NT2/D1 (cell line): ENCODE measurements around the gene SLC6A7.

Experiments
- SUZ12 ChIP-seq: IDR thresholded peaks from 2 replicates; pipeline ENCODE4 v1.6.1; 2011; ENCODE audit not compliant: insufficient read length, insufficient read depth; ENCODE audit errors: extremely low read depth
- YY1 ChIP-seq: IDR thresholded peaks from 2 replicates; pipeline ENCODE4 v1.6.1; 2011; ENCODE audit not compliant: insufficient read length, insufficient read depth
- ZNF274 ChIP-seq: IDR thresholded peaks from 2 replicates; pipeline ENCODE4 v1.6.1; 2011; ENCODE audit warnings: mild to moderate bottlenecking, low read depth, low read length

- TF ChIP-seq YY1 (no peak), ZNF274 (no peak), SUZ12 (no peak)
These were observed 45.0 kb upstream of the SLC6A7 start for GRCh38 chr5:150144879-150145278.
